Astrocyte of the spinal cord (primary cell): ENCODE data around the gene CELSR3.
A peak's percentile ranks its signal among the peaks of the same experiment; 100 is the strongest.

Experiments used
- DNase-seq: peaks from one replicate; pipeline ENCODE4 v3.0.0; 2011; ENCODE audit warnings: low read depth, low spot score
- H3K4me3 ChIP-seq: 2 replicates; pipeline ENCODE4 v1.5.1; 2011; ENCODE audit warnings: low read depth, mild to moderate bottlenecking, low read length, moderate library complexity
- in situ Hi-C: cut with HindIII; loops from 2 replicates; pipeline ENCODE4 v1.10.0; 2017; ENCODE audit warnings: low sequenced_read_pairs
- TF ChIP-seq, protein P1 (sequence below): IDR thresholded peaks from 2 replicates; pipeline ENCODE4 v1.5.1; 2012; ENCODE audit warnings: low read depth, mild to moderate bottlenecking, low read length, inconsistent platforms

The CELSR3 gene, protein sequence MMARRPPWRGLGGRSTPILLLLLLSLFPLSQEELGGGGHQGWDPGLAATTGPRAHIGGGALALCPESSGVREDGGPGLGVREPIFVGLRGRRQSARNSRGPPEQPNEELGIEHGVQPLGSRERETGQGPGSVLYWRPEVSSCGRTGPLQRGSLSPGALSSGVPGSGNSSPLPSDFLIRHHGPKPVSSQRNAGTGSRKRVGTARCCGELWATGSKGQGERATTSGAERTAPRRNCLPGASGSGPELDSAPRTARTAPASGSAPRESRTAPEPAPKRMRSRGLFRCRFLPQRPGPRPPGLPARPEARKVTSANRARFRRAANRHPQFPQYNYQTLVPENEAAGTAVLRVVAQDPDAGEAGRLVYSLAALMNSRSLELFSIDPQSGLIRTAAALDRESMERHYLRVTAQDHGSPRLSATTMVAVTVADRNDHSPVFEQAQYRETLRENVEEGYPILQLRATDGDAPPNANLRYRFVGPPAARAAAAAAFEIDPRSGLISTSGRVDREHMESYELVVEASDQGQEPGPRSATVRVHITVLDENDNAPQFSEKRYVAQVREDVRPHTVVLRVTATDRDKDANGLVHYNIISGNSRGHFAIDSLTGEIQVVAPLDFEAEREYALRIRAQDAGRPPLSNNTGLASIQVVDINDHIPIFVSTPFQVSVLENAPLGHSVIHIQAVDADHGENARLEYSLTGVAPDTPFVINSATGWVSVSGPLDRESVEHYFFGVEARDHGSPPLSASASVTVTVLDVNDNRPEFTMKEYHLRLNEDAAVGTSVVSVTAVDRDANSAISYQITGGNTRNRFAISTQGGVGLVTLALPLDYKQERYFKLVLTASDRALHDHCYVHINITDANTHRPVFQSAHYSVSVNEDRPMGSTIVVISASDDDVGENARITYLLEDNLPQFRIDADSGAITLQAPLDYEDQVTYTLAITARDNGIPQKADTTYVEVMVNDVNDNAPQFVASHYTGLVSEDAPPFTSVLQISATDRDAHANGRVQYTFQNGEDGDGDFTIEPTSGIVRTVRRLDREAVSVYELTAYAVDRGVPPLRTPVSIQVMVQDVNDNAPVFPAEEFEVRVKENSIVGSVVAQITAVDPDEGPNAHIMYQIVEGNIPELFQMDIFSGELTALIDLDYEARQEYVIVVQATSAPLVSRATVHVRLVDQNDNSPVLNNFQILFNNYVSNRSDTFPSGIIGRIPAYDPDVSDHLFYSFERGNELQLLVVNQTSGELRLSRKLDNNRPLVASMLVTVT (N-terminal part only)

DNA sequence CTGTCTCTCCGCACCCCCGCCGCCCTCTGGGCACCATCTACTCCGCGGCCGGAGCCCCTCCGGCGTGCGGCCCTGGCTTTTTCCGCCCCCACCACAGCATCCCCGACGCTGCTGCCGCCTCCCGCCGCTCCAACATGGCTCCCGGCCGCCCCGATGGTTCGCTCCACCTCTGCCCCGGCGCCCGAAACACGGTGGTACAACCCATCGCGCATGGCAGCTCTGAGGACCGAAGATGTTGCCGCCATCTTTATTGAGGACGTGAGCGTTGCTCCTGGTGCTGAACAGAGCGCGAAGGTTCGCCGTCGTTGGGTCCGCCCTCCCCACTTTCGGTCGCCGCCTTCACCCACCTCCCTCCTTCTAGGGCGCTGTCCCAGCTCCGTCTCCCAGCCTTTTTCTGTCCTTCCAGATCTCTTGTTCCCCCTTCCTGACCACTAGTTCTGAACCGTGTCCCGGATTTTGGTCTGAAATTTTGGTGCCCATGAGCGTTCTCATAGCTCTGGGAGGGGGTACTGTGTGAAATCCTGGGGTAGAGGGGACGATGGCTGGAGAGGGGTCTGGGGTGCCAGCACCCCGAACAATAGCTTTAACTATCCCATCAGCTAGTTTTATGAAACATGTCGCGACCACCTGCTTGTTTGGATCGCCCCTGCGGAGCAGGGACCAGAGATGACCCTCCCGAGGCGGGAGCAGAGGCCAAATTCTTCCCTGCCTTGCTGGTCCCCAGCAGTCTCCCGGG lies at the start of gene CELSR3:
TSS of gene CELSR3 (minus strand) at position 134 of the 736 bp plus-strand sequence. CDS start 252 bp downstream, outside the sequence.
- peak; percentile 86 for DNase-seq
- TF ChIP-seq, protein P1, sequence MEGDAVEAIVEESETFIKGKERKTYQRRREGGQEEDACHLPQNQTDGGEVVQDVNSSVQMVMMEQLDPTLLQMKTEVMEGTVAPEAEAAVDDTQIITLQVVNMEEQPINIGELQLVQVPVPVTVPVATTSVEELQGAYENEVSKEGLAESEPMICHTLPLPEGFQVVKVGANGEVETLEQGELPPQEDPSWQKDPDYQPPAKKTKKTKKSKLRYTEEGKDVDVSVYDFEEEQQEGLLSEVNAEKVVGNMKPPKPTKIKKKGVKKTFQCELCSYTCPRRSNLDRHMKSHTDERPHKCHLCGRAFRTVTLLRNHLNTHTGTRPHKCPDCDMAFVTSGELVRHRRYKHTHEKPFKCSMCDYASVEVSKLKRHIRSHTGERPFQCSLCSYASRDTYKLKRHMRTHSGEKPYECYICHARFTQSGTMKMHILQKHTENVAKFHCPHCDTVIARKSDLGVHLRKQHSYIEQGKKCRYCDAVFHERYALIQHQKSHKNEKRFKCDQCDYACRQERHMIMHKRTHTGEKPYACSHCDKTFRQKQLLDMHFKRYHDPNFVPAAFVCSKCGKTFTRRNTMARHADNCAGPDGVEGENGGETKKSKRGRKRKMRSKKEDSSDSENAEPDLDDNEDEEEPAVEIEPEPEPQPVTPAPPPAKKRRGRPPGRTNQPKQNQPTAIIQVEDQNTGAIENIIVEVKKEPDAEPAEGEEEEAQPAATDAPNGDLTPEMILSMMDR: no peak
- H3K4me3 ChIP-seq: peak within 1 kb of the TSS; percentile 57
- in situ Hi-C loops: no loop called here

DNA sequence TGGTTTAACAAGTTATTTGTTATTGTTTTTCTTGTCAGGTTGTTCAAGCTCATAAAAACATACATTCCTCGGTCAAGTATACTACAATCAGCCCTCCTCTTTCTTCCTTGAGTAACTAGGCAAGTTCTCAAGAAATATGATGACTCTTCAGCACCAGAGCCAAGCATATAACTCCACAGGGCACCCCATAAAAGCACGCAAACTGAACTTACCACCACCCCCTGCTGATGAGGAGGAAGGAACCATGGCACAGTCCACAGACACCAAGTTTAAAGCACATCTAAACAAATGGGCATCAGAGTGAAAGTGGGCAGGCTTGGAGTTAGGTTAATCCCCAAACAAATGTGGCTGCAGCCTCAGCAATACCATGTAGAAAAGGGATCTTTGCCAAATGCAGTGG lies 49.0 kb upstream of the CELSR3 start:
- in situ Hi-C loops: no loop called here
- no peak overlapping the region for H3K4me3 ChIP-seq
- peak; percentile 31 for DNase-seq
- TF ChIP-seq, protein P1: no peak

DNA sequence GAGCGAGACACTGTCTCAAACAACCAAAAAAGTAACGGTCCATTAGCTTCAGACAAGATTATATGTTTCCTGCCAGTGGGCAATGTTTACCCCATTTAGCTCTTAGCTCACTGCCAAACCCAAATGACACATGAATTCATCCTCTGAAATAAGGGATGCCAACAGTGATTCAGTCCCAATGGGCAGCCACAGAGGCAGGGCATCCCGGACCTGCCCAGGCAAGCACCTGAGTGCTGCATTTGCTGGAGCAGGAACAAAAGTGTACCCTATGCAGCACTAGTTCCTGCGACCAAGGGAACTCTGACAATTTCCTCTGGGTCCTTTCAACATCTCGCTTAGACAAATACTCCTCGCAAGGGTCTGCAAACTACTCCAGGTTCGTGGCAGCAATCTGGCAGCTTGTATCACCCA lies 46.4 kb upstream of the CELSR3 start:
- no peak for DNase-seq
- TF ChIP-seq, protein P1: no peak
- in situ Hi-C loops: no loop called here
- H3K4me3 ChIP-seq: no peak overlapping the region

DNA sequence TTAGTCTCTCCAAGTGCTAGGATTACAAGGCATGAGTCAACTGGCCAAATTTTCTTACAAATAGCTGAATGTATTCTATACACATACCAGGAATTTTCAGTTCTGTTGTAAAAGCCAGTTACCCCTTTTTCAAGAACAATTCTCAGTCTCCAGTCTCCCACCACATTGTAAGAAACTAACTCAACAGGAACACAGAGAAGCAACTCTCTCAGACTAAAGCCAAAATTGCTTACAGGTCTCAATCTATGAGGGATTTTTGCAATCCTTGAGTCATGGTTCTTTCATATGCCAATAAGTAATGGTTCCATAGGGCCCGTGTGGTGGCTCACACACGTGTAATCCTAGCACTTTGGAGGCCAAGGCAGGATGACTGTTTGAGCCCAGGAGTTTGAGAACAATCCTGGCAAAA lies 45.8 kb upstream of the CELSR3 start:
- no peak for DNase-seq
- in situ Hi-C loops: no loop called here
- no peak overlapping the region for H3K4me3 ChIP-seq

DNA sequence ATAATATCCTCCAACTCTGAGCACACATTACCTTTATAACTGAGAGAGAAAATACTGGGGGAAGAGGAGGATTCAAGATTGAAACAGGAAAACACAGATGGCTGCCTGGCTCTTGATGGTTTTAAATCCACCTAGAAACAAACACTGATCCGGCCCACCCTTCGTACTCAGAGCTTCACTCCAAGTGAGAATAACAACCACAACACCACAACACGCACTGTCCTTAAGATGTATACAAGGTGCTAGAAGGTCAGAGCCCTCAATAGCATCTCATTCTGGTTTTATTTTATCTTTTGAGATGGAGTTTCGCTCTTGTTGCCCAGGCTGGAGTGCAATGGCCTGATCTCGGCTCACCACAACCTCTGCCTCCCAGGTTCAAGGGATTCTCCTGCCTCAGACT lies 44.5 kb upstream of the CELSR3 start:
- no peak for DNase-seq
- in situ Hi-C loops: no loop called here
- TF ChIP-seq, protein P1: no peak
- H3K4me3 ChIP-seq: no peak overlapping the region

More for the DNA sequence above, 45.8 kb upstream of the CELSR3 start:
- TF ChIP-seq, protein P1: no peak
